DMS153 treated with DMSO at 0.1 percent for 48 hours (cell line): ENCODE results near the gene PACRGL.
"Not testable (repeated sequence)": the region's sequence is repeated elsewhere in the genome, so short reads cannot be mapped to it uniquely, and the experiment has no call there.

Experiments used
- DNase-seq: peaks from one replicate; lab custom pipeline; 2025; ENCODE audit not compliant: unreplicated experiment; lab: John Stamatoyannopoulos, UW

The PACRGL gene

DNA sequence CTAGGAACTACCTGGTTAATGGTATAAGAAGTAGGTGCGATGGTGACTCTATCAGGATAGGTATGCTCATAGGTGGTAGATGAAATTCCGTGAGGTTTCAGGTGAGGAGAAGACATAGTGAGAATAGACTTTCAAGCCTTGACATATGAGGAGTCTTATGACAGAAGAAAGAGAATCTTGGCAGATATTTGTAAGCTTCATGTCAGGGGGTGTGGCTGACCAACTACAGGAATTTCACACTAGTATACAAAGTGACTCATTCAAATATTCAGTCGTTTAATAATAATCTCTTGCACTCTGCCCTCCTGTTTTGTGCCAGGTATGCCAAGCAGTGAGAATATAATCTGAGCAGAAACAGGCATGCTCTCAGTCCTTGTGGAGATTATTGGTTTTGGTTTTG lies 22.8 kb downstream of the PACRGL start:
- no peak for DNase-seq

- no peak for DNase-seq
Measured at GRCh38 chr4:20723463-20723862, 23.2 kb downstream of the PACRGL start.

- no peak for DNase-seq
Measured at GRCh38 chr4:20724915-20725314, 24.7 kb downstream of the PACRGL start.

- no peak for DNase-seq
Measured at GRCh38 chr4:20735931-20736330, 35.7 kb downstream of the PACRGL start.

- not testable (repeated sequence) for DNase-seq
Measured at GRCh38 chr4:20746000-20746399, 45.7 kb downstream of the PACRGL start.

- DNase-seq = no peak
Measured at GRCh38 chr4:20752641-20753040, 52.4 kb downstream of the PACRGL start.

- DNase-seq = no peak
Measured at GRCh38 chr4:20754036-20754435, 53.8 kb downstream of the PACRGL start.

GRCh38 chr4:20760053-20760452 lies 59.8 kb downstream of the PACRGL start:
- no peak for DNase-seq

- DNase-seq = no peak
Measured at GRCh38 chr4:20761382-20761781, 61.1 kb downstream of the PACRGL start.

GRCh38 chr4:20761826-20762225 lies 61.6 kb downstream of the PACRGL start:
- no peak for DNase-seq

DNA sequence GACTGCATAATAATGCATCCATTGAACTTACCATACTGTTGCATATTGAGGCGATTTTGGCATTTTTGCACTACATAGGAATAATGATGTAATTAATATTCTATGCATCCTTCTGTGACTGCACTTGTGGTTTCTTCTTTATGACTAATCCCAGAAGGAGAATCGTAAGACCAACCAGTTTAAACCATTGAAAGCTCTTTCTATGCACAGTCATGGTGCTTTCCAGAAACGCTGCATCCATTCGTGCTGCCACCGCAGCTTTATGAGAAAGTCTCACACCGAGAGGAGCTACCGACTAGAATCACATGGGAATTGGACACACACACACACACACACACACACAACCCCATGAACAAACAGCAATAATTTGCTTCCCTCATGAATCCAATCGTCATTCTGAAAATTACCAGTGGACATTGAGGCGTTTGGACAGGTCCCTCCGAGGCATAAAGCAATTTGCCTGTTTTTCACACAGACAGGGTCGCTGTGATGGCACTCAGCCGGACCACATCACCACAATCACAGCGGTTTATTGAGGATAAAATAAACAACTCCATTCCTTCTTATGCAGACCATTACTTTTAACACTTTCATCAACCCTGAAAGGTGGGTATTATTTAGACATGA lies 64.2 kb downstream of the PACRGL start:
- no peak for DNase-seq

DNA sequence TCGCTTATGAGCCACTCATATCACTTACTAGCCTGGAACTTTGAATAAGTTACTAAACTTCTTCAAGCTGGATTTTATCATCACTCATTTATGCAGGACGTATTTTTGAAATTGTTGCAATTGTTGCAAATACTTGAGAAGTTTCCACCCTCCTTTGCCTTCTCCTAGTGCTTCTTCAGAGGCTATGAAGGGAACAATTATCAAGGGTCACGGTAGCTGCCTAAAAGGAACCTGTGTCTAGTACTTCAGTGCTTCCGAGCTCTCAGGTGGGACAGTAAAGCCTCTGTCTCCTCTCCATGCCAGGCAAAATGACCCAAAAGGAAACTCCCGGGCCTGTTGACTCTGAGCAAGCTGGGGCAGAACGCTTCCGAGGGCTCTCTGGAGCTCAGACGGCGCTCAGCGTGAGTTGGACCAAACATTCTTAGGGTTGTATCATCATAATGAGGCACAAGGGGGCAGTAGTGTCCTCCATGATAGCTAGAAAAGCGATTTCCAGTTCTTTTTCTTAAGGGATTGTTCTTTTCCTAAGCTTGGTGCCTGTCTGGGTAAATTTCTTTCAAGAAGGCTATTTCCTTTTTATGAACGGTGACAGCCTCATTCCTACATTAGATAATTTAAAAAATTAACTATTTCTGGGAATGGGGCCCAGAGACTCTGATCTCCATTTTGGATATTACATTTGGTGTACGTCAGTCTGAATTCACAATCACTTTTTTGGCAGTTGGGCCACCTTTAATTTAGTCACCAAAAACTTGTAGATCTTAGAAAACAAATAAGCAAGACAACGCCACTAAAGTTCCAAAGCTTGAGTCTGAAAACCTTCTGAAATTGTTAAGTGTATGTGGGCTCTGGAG lies 73.1 kb downstream of the PACRGL start:
- DNase-seq = no peak

DNA sequence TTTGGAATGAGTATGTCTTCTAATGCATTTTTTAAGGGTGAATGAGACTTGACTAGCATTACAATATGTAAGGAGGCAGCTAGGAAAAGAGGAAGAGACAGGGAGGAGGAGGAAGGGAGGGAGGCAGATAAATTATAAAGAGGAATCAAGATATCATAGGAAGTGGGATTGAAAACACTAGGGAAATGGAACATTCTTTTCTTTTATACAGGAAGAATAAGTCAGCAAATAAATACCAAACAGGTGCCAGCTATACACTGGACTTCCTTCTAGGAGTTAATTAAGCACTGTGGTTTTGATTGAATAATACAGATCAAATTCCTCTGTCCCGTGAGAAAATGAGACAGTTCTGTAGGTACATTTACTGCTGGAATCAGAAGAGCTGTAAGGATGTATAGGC lies 78.6 kb downstream of the PACRGL start:
- DNase-seq = no peak

GRCh38 chr4:20783134-20783533 lies 82.9 kb downstream of the PACRGL start:
- DNase-seq = not testable (repeated sequence)

DNA sequence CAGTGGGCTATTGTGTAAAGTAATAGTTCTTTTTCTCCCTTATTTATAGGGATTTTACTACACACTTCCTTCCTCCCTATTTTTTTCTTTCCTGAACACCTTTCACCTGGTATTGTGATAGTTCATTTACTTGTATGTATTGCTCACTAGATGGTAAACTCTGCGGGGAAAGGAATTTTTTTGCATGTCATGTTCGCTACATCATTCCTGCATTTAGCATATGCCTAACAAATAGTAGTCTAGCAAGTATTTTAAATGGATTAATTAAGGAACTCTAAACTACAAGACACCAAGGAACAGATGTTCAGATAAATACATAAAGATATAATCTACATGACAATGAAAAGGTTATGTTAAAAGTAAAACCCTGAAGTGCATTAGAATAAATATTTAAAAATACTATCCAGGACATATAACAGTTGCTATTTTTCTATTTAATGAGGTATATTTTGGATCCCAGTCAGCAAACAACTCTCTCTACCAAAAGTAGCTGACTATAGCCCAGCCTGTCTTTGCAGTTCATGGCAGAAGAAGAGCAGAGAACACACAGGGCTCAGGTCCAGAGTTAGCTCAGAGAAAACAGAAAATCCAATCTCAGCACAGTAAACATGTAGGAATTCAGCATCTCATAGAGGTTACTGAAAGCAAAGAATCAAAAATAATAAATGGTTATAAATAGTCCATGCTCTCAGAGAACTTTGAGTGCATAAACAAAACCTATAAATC lies 87.8 kb downstream of the PACRGL start:
- no peak for DNase-seq
